ENCODE data around the gene SRP54.

The SRP54 gene

GRCh38 chr14:34937442-34937841 lies 45.4 kb upstream of the SRP54 start:
- no peaks in the 10 kb centered on the region for H3K36me3 ChIP-seq (ENCODE audit: control insufficient read depth, low read length)
- H4K20me1 ChIP-seq (ENCODE audit: control insufficient read depth, insufficient read depth, low read depth, low read length): no peaks in the 10 kb centered on the region
- no peak overlapping the region for H3K4me2 ChIP-seq (ENCODE audit: low read length)
- no peaks in the 10 kb centered on the region for H3K79me2 ChIP-seq (ENCODE audit: control insufficient read depth, low read length)
- TF ChIP-seq, protein P1, sequence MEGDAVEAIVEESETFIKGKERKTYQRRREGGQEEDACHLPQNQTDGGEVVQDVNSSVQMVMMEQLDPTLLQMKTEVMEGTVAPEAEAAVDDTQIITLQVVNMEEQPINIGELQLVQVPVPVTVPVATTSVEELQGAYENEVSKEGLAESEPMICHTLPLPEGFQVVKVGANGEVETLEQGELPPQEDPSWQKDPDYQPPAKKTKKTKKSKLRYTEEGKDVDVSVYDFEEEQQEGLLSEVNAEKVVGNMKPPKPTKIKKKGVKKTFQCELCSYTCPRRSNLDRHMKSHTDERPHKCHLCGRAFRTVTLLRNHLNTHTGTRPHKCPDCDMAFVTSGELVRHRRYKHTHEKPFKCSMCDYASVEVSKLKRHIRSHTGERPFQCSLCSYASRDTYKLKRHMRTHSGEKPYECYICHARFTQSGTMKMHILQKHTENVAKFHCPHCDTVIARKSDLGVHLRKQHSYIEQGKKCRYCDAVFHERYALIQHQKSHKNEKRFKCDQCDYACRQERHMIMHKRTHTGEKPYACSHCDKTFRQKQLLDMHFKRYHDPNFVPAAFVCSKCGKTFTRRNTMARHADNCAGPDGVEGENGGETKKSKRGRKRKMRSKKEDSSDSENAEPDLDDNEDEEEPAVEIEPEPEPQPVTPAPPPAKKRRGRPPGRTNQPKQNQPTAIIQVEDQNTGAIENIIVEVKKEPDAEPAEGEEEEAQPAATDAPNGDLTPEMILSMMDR (IDR thresholded peaks at IDR 0.05; ENCODE audit: low read depth, low read length, poor library complexity, severe bottlenecking): no peak
- no peaks in the 10 kb centered on the region for H3K9me2 ChIP-seq (replicated peaks; ENCODE audit: control insufficient read depth, low read length)
- H3K4me1 ChIP-seq (ENCODE audit: control insufficient read depth, low read length): no peaks in the 10 kb centered on the region
- no peak overlapping the region for H3K4me3 ChIP-seq (ENCODE audit: low read length)
- no peaks in the 10 kb centered on the region for H3F3A ChIP-seq (ENCODE audit: control insufficient read depth, insufficient read depth)
- no peaks in the 10 kb centered on the region for H3K27me3 ChIP-seq (ENCODE audit: control insufficient read depth, low read length)
- H3K9me3 ChIP-seq (ENCODE audit: control insufficient read depth, insufficient read depth, low read length): no peaks in the 10 kb centered on the region
- no peak overlapping the region for H3K27ac ChIP-seq (ENCODE audit: low read depth, low read length)

GRCh38 chr14:34937876-34938275 lies 44.9 kb upstream of the SRP54 start:
- Histone ChIP-seq H3K4me1 (ENCODE audit: control insufficient read depth, low read length) (no peaks in the 10 kb centered on the region), H3K36me3 (ENCODE audit: control insufficient read depth, low read length) (no peaks in the 10 kb centered on the region), H3K4me2 (ENCODE audit: low read length) (no peak overlapping the region), H3K9me3 (ENCODE audit: control insufficient read depth, insufficient read depth, low read length) (no peaks in the 10 kb centered on the region), H3F3A (ENCODE audit: control insufficient read depth, insufficient read depth) (no peaks in the 10 kb centered on the region), H4K20me1 (ENCODE audit: control insufficient read depth, insufficient read depth, low read depth, low read length) (no peaks in the 10 kb centered on the region), H3K79me2 (ENCODE audit: control insufficient read depth, low read length) (no peaks in the 10 kb centered on the region), H3K4me3 (ENCODE audit: low read length) (no peak overlapping the region), H3K27ac (ENCODE audit: low read depth, low read length) (no peak overlapping the region), H3K9me2 (replicated peaks; ENCODE audit: control insufficient read depth, low read length) (no peaks in the 10 kb centered on the region), H3K27me3 (ENCODE audit: control insufficient read depth, low read length) (no peaks in the 10 kb centered on the region)
- TF ChIP-seq, protein P1 (IDR thresholded peaks at IDR 0.05; ENCODE audit: low read depth, low read length, poor library complexity, severe bottlenecking): no peak
- no peak for TF ChIP-seq EZH2phosphoT487 (IDR thresholded peaks at IDR 0.05; ENCODE audit: borderline replicate concordance, low read length)

- Histone ChIP-seq H3K36me3 (ENCODE audit: control insufficient read depth, low read length) (no peaks in the 10 kb centered on the region), H3K9me2 (replicated peaks; ENCODE audit: control insufficient read depth, low read length) (no peaks in the 10 kb centered on the region), H3F3A (ENCODE audit: control insufficient read depth, insufficient read depth) (peaks cover 4% of the 10 kb centered on the region; the same call in 1 of the 2 replicates), H3K9me3 (ENCODE audit: control insufficient read depth, insufficient read depth, low read length) (no peaks in the 10 kb centered on the region), H3K4me2 (ENCODE audit: low read length) (no peak overlapping the region), H3K79me2 (ENCODE audit: control insufficient read depth, low read length) (no peaks in the 10 kb centered on the region), H3K27me3 (ENCODE audit: control insufficient read depth, low read length) (no peaks in the 10 kb centered on the region), H3K27ac (ENCODE audit: low read depth, low read length) (no peak overlapping the region), H4K20me1 (ENCODE audit: control insufficient read depth, insufficient read depth, low read depth, low read length) (no peaks in the 10 kb centered on the region), H3K4me3 (ENCODE audit: low read length) (no peak overlapping the region), H3K4me1 (ENCODE audit: control insufficient read depth, low read length) (no peaks in the 10 kb centered on the region)
- no peak for TF ChIP-seq EZH2phosphoT487 (IDR thresholded peaks at IDR 0.05; ENCODE audit: borderline replicate concordance, low read length)
- TF ChIP-seq, protein P1 (IDR thresholded peaks at IDR 0.05; ENCODE audit: low read depth, low read length, poor library complexity, severe bottlenecking): no peak
Measured at GRCh38 chr14:34943506-34943905, 39.3 kb upstream of the SRP54 start.

DNA sequence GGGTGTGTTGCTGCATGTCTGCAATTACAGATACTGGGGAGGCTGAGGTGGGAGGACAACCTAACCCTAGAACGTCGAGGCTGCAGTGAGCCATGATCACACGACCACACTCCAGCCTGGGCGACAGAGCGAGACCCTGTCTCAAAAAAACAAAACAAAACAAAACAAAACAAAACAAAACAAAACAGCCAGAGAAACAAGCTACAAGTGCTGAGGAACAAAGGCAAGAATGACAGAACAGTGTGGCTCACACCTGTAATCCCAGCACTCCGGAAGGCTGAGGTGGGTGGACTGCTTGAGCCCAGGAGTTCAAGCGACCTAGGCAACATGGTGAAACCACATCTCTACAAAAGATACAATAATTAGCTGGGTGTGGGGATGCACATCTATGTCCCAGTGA lies 38.0 kb upstream of the SRP54 start:
- no peak overlapping the region for H3K27ac ChIP-seq (ENCODE audit: low read depth, low read length)
- peaks cover 4% of the 10 kb centered on the region; the same call in 1 of the 2 replicates for H3F3A ChIP-seq (ENCODE audit: control insufficient read depth, insufficient read depth)
- no peaks in the 10 kb centered on the region for H3K4me1 ChIP-seq (ENCODE audit: control insufficient read depth, low read length)
- H4K20me1 ChIP-seq (ENCODE audit: control insufficient read depth, insufficient read depth, low read depth, low read length): no peaks in the 10 kb centered on the region
- H3K27me3 ChIP-seq (ENCODE audit: control insufficient read depth, low read length): no peaks in the 10 kb centered on the region
- no peaks in the 10 kb centered on the region for H3K79me2 ChIP-seq (ENCODE audit: control insufficient read depth, low read length)
- TF ChIP-seq EZH2phosphoT487 (IDR thresholded peaks at IDR 0.05; ENCODE audit: borderline replicate concordance, low read length): no peak
- TF ChIP-seq, protein P1 (IDR thresholded peaks at IDR 0.05; ENCODE audit: low read depth, low read length, poor library complexity, severe bottlenecking): no peak
- H3K4me2 ChIP-seq (ENCODE audit: low read length): no peak overlapping the region
- H3K36me3 ChIP-seq (ENCODE audit: control insufficient read depth, low read length): no peaks in the 10 kb centered on the region
- no peaks in the 10 kb centered on the region for H3K9me3 ChIP-seq (ENCODE audit: control insufficient read depth, insufficient read depth, low read length)
- no peaks in the 10 kb centered on the region for H3K9me2 ChIP-seq (replicated peaks; ENCODE audit: control insufficient read depth, low read length)
- no peak overlapping the region for H3K4me3 ChIP-seq (ENCODE audit: low read length)
